PFSK-1 (cell line): Measurements from ENCODE around the gene ATRN.

ENCODE experiments used
- POLR2AphosphoS5 ChIP-seq: IDR thresholded peaks from 2 replicates; pipeline ENCODE4 v1.6.1; 2012; ENCODE audit warnings: low read depth, mild to moderate bottlenecking, control low read depth, low read length, moderate library complexity
- REST ChIP-seq, 2 experiments: IDR thresholded peaks; 2 replicates each; pipeline versions ENCODE4 v1.6.1 to v1.8.0; 2011 to 2012; ENCODE audit warnings: low read depth in 2 of 2, low read length in 2 of 2, control low read depth in 1 of 2, inconsistent platforms in 1 of 2, mild to moderate bottlenecking in 1 of 2, moderate library complexity in 1 of 2; ENCODE audit not compliant: insufficient read depth in 1 of 2
- SIN3A ChIP-seq: IDR thresholded peaks from 2 replicates; pipeline ENCODE4 v1.6.1; 2012; ENCODE audit warnings: mild to moderate bottlenecking, low read length, moderate library complexity, borderline replicate concordance; ENCODE audit not compliant: insufficient read depth
- TAF1 ChIP-seq: IDR thresholded peaks from 2 replicates; pipeline ENCODE4 v1.6.1; 2012; ENCODE audit warnings: low read length, control low read depth, borderline replicate concordance; ENCODE audit not compliant: insufficient read depth

GRCh38 chr20:3510110-3510509 is 39.3 kb downstream of the ATRN start:
- TF ChIP-seq POLR2AphosphoS5 (no peak), REST (IDR thresholded peaks at IDR 0.05; ENCODE audit: insufficient read depth in 1 of 2, low read depth in 2 of 2, low read length in 2 of 2) (no peak), TAF1 (no peak), SIN3A (no peak)
